Heart left ventricle (tissue), 16 donors: ENCODE results near the gene P2RX6. TPM values are rescaled to one million over a fixed set of nuclear protein-coding genes. Genes with fewer than 3 reads are reported as not detected.

Experiments
- ATAC-seq, 4 donors: fragments of 200-7000 bp; cut with Tn5 transposase; one replicate each; pipeline ENCODE4 v1.9.1; 2020 to 2022; ENCODE audit warnings: moderate library complexity in 4 of 4, mild to moderate bottlenecking in 3 of 4, moderate number of reproducible peaks in 1 of 4
- DNase-seq, 5 donors: peaks; one replicate each; pipeline ENCODE4 v3.0.0-alpha.2; 2020
- H3K27ac ChIP-seq, 12 donors: fragments of 200-600 bp; sonication (generic) in 4 of 12; one replicate each; pipeline versions ENCODE4 v1.5.0 to v1.8.0; 2016 to 2022; ENCODE audit warnings: mild to moderate bottlenecking in 2 of 12
- H3K27me3 ChIP-seq, 9 donors: fragments of 200-600 bp; sonication (generic) in 2 of 9; one replicate each; pipeline versions ENCODE4 v1.5.1 to v1.8.0; 2016 to 2022; ENCODE audit warnings: mild to moderate bottlenecking in 3 of 9
- H3K36me3 ChIP-seq, 9 donors: fragments of 200-600 bp; sonication (generic) in 2 of 9; one replicate each; pipeline versions ENCODE4 v1.5.0 to v1.8.0; 2018 to 2022; ENCODE audit warnings: mild to moderate bottlenecking in 2 of 9
- H3K4me1 ChIP-seq, 12 donors: fragments of 200-600 bp; sonication (generic) in 4 of 12; one replicate each; pipeline versions ENCODE4 v1.5.0 to v1.8.0; 2016 to 2022; ENCODE audit warnings: mild to moderate bottlenecking in 3 of 12
- H3K4me3 ChIP-seq, 12 donors: fragments of 200-600 bp; sonication (generic) in 4 of 12; one replicate each; pipeline versions ENCODE4 v1.5.0 to v1.8.0; 2017 to 2022; ENCODE audit warnings: mild to moderate bottlenecking in 9 of 12, moderate library complexity in 4 of 12
- H3K9me3 ChIP-seq, 12 donors: fragments of 200-600 bp; sonication (generic) in 4 of 12; one replicate each; pipeline versions ENCODE4 v1.5.0 to v1.8.0; 2016 to 2022; ENCODE audit warnings: mild to moderate bottlenecking in 1 of 12
- CTCF ChIP-seq, 12 donors: fragments of 200-600 bp; sonication (generic) in 4 of 12; IDR thresholded peaks; one replicate each; pipeline versions ENCODE4 v1.5.0 to v1.8.0; 2018 to 2022; ENCODE audit warnings: antibody characterized with exemption in 12 of 12, mild to moderate bottlenecking in 5 of 12
- POLR2A ChIP-seq, 2 donors: fragments of 450-650 bp; IDR thresholded peaks; one replicate each; pipeline ENCODE4 v1.6.1; 2017; ENCODE audit warnings: antibody characterized with exemption in 2 of 2, mild to moderate bottlenecking in 2 of 2, moderate library complexity in 2 of 2
- WGBS, 4 donors: extraction: QIAGEN DNeasy Blood & Tissue Kit in 2 of 4; methylation state at CpG; one replicate each; pipeline versions ENCODE4 v1.1.5 to v1.1.7; 2013 to 2018; 5-methylcytosine and 5-hydroxymethylcytosine counted together
- intact Hi-C, 10 donors: fragments of 100-400 bp; cut with DNase I; formaldehyde crosslinking; loops; one replicate each; pipeline versions ENCODE4 v1.11.1 to v1.14.2; 2022
- polyA plus RNA-seq, 2 donors: library from polyadenylated mRNA; stranded (reverse); fragments of 200-250 nt; gene quantifications; one replicate each; pipeline ENCODE4 v1.2.3, GENCODE V29; 2013
- total RNA-seq, 9 donors: library from RNA; depleted of rRNA in 2 of 9; stranded (reverse); fragments of >200 nt in 2 of 9; fragmentation: NEBNext Ultra II Directional in 3 of 9; extraction: Animal tissue kit (Norgen Biotek cat#: 25700) in 3 of 9; gene quantifications; one replicate each; pipeline versions ENCODE4 v1.1.0 to v1.2.4, GENCODE V29; 2016 to 2023
- donor health status: ischemic (EF 13 %, LVEDD 7.1; RV severe dilation, severe dysfunction).
- donor health status: healthy with polysubstance abuse.
- donor health status: DM: no; HTN: yes; CAD: no.
- donor health status: DM: no; HTN: no; CAD: no.
- donor health status: ischemic (EF 25% LVEDD 6.9; RV normal size, moderate dysfunction).
- donor health status: ischemic (EF 25% LVEDD 5.7; RV mildly dilated, moderate dysfunction).
- donor health status: healthy.
- donor health status: DM: yes; HTN: yes; CAD: no.
- donor health status: ischemic (EF 35%, LVEDD 5.7; RV mildly dilated, moderate dysfunction).
- donor health status: nonischemic (EF 11% LVEDD 7.7; RV severe dilation, severe dysfunction).
- donor health status: DM: yes; HTN: yes; CAD: no.
- donor health status: PGD.
- donor health status: ischemic (EF 29% LVEDD 5.4; RV normal size, mild dysfunction).
- donor health status: nonischemic (EF 23%, LVEDD 6.1; RV moderate dilation, normal function).

The P2RX6 gene
- total and polyA plus RNA-seq, 11 donors = 0.06 to 4.8 (median 1.5) TPM

DNA sequence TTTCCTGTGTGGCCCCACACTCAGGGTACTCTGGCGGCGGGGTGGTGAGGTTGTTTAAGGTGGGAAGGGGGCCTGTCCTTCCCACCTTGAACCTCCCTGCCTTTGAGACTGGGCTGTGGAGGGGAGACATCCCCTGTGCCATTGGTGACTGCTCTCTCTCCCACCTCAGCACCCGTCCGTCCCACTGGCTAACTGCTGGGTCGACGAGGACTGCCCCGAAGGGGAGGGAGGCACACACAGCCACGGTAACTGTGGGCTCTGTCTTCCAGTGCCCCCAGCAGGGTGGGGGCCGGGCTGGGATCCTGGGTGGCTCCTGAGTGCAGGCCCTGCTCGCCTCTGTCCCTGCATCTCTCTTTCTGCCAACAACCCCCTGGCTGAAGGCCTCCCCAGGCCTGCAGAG is 7.5 kb downstream of the P2RX6 start:
- ATAC-seq (no peak), DNase-seq (no peak)
- intact Hi-C loops = no loop called here
- H3K27me3 ChIP-seq = no peaks in the 10 kb centered on the region
- 73 to 83% (median 78%) methylated on average over 4 to 10 of the region's 10 CpGs for WGBS, 4 donors
- H3K4me3 ChIP-seq = no peak overlapping the region
- H3K4me1 ChIP-seq = peaks cover 0 to 3% (median 0%) of the 10 kb centered on the region in 12 donors
- no peaks in the 10 kb centered on the region for H3K36me3 ChIP-seq
- H3K27ac ChIP-seq = no peak overlapping the region
- TF ChIP-seq CTCF (IDR thresholded peaks at IDR 0.05) = no peak
- TF ChIP-seq POLR2A (IDR thresholded peaks at IDR 0.05) = no peak
- no peaks in the 10 kb centered on the region for H3K9me3 ChIP-seq

DNA sequence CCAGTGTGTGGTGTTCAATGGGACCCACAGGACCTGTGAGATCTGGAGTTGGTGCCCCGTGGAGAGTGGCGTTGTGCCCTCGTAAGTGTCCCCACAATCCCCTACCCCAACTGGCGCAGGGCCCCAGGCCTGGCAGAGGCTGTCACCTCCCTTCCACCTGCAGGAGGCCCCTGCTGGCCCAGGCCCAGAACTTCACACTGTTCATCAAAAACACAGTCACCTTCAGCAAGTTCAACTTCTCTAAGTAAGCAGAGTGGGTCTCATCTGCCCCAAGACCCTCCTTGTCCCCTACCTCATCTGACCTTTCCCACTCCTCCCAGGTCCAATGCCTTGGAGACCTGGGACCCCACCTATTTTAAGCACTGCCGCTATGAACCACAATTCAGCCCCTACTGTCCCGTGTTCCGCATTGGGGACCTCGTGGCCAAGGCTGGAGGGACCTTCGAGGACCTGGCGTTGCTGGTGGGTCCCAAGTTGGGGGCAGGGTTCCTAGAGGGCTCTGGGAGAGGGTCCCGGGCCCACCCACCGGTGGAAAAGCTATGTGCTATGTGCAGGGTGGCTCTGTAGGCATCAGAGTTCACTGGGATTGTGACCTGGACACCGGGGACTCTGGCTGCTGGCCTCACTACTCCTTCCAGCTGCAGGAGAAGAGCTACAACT is 8.1 kb downstream of the P2RX6 start:
- no peak overlapping the region for H3K4me3 ChIP-seq
- no peaks in the 10 kb centered on the region for H3K9me3 ChIP-seq
- intact Hi-C loops = no loop called here
- 81 to 89% (median 87%) methylated on average over 8 to 13 of the region's 13 CpGs for WGBS, 4 donors
- DNase-seq (no peak), ATAC-seq (no peak)
- H3K36me3 ChIP-seq = no peaks in the 10 kb centered on the region
- no peak overlapping the region for H3K27ac ChIP-seq
- H3K4me1 ChIP-seq = peaks cover 0 to 4% (median 0%) of the 10 kb centered on the region in 12 donors
- H3K27me3 ChIP-seq = no peaks in the 10 kb centered on the region
- TF ChIP-seq CTCF (IDR thresholded peaks at IDR 0.05) = no peak
- no peak for TF ChIP-seq POLR2A (IDR thresholded peaks at IDR 0.05)

DNA sequence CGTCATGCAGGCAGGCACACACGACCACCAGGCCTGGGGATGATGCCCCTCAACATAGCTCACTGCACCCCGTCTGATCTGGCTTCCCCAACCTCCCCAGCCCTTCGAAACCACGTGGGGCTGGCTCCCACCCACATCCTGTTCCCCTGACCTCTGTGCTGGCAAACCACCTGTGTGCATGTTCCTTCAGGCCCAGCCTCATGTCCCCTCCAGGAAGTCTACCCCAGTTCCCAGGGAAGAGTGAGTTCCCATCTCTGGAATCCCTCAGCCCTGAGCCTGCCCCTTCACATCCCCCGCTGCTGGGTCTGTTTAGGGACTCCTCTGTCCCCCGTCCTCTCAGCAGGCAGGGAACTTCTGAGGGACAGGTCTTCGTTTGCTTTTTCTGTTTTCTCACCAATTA is 10.3 kb downstream of the P2RX6 start:
- H3K36me3 ChIP-seq = no peaks in the 10 kb centered on the region
- no peak for DNase-seq
- intact Hi-C loops = loop anchor here in 1 of 10 donors (5.0 kb wide), 1 partner anchor 42 kb away; no protein-coding TSS in a partner anchor
- H3K9me3 ChIP-seq = no peaks in the 10 kb centered on the region
- no peak for ATAC-seq
- 71 to 78% (median 73%) methylated on average over 8 of the region's 8 CpGs for WGBS, 4 donors
- H3K4me1 ChIP-seq = peaks cover 0 to 4% (median 0%) of the 10 kb centered on the region in 12 donors
- H3K4me3 ChIP-seq = no peak overlapping the region
- H3K27ac ChIP-seq = no peak overlapping the region
- H3K27me3 ChIP-seq = peaks cover 0 to 20% (median 2%) of the 10 kb centered on the region in 9 donors
- no peak for TF ChIP-seq CTCF (IDR thresholded peaks at IDR 0.05)
- TF ChIP-seq POLR2A (IDR thresholded peaks at IDR 0.05) = no peak

DNA sequence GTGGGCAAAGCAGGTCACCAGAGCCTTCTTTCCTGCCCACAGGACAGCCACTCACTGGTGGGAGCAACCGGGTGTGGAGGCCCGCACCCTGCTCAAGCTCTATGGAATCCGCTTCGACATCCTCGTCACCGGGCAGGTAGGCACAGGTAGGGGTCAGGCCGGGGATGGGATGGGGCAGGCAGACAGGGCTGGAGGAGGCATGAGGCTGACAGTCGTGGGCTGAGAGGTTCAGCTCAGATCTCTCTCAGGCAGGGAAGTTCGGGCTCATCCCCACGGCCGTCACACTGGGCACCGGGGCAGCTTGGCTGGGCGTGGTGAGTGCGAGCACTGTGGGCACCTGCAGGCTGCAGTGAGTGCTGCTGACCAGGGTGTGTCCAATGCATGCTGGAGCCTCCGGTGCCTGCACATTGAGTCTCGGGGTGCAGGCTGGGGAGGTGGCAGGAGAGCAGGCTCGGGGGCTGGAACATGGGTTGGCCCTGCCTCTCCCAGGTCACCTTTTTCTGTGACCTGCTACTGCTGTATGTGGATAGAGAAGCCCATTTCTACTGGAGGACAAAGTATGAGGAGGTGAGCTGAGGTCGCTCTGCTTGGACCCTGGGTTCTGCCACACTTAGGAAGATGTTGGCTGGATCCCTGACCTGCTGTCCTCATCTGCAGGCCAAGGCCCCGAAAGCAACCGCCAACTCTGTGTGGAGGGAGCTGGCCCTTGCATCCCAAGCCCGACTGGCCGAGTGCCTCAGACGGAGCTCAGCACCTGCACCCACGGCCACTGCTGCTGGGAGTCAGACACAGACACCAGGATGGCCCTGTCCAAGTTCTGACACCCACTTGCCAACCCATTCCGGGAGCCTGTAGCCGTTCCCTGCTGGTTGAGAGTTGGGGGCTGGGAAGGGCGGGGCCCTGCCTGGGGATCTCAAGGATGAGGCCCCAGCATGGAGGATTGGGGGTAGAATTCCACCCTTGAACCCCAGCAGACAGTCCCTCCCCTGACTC is 11.1 kb downstream of the P2RX6 start:
- peaks cover 0 to 4% (median 0%) of the 10 kb centered on the region in 12 donors for H3K4me1 ChIP-seq
- no peaks in the 10 kb centered on the region for H3K36me3 ChIP-seq
- intact Hi-C loops = loop anchor here in 1 of 10 donors (5.0 kb wide), 1 partner anchor 41 kb away; no protein-coding TSS in a partner anchor
- H3K27me3 ChIP-seq = peaks cover 0 to 28% (median 6%) of the 10 kb centered on the region in 9 donors
- TF ChIP-seq POLR2A (IDR thresholded peaks at IDR 0.05) = no peak
- TF ChIP-seq CTCF (IDR thresholded peaks at IDR 0.05) = no peak
- no peaks in the 10 kb centered on the region for H3K9me3 ChIP-seq
- ATAC-seq = no peak
- 88 to 91% (median 89%) methylated on average over 15 to 27 of the region's 27 CpGs for WGBS, 4 donors
- no peak overlapping the region for H3K27ac ChIP-seq
- H3K4me3 ChIP-seq = no peak overlapping the region
- DNase-seq = no peak
